ENCODE data around the gene HDAC10.

The HDAC10 gene

GRCh38 chr22:50257451-50258360 is 6.6 kb upstream of the HDAC10 start:
- in situ Hi-C loops (cut with MboI; ENCODE audit: low sequenced_read_pairs): no loop called here

GRCh38 chr22:50257041-50257440 is 6.0 kb upstream of the HDAC10 start:
- in situ Hi-C loops (cut with MboI; ENCODE audit: low sequenced_read_pairs): no loop called here

DNA sequence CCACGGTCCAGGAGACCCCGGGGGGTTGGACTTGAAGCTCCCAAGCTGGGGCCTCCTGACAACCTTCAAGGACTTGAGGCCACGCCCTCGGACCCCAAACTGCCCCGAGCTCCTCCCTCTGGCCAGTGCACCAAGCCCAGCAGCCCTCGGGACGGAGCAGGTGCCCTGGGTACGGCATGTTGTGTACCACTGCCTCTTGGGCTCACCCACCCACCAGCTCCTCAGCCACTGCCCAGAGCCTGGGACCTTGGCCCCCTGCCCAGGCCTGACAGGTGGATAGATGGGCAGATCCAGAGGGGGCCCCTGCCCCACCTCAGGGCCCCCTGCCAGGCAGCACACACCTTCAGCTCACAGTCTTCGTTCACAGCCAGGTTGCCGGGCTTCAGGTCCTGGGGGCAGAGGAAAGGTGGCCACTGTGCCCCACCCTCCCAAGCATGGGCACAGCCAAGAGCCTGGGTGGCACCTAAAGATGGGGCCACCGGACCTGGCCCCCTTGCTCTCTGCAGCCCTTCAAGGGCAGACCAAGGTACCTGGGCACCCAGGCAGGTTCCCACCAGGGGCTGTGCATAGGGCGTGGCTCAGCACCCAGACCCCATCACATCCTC is 5.3 kb upstream of the HDAC10 start:
- in situ Hi-C loops (cut with MboI; ENCODE audit: low sequenced_read_pairs): no loop called here

- in situ Hi-C loops (cut with MboI; ENCODE audit: low sequenced_read_pairs): no loop called here
Observed at GRCh38 chr22:50255607-50256006, 4.5 kb upstream of the HDAC10 start.

GRCh38 chr22:50255099-50255498 is 4.0 kb upstream of the HDAC10 start:
- in situ Hi-C loops (cut with MboI; ENCODE audit: low sequenced_read_pairs): no loop called here

- in situ Hi-C loops (cut with MboI; ENCODE audit: low sequenced_read_pairs): no loop called here
Observed at GRCh38 chr22:50253941-50254340, 2.9 kb upstream of the HDAC10 start.

DNA sequence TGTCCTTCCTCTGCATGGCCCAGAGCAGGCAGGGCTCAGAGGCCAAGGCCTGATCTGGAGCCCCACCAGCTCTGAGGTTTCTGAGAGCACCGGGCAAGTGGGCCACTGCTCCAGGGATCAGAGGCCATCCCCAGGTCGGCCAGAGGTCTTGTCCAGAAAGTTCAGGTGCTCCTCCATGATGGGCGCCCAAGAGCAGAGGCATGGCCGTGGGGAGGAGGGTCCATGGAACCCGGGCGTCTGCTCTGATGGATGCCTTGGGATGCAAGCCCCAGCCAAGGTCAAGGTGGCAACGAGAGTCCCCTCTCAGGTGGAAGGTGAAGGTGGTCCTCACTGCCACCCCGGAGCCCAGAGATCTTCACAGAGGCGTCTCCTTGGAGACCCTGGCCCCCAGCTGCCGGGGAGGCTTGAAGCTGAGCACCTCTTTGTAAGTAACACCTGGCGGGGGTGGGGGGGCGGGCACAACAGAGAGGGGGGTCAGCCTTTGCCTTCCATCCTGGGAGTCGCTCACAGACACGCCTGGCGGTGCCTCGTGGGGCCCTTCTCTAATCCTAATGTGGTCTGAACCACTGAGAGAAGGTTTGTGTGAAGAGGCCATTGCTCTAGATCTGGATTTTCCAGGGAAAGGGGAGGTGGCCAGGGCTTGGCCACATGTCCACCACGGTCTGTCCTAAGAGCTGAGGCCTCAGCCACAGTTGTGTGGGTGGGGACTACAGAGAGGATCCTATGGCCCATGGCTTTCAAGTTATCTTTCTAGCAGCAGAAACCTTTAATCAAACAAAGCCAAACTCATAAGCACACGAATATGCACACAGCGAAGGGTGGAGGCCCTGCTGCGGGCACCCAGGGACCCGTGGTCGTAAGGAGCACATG is 2.2 kb upstream of the HDAC10 start:
- in situ Hi-C loops (cut with MboI; ENCODE audit: low sequenced_read_pairs): no loop called here

DNA sequence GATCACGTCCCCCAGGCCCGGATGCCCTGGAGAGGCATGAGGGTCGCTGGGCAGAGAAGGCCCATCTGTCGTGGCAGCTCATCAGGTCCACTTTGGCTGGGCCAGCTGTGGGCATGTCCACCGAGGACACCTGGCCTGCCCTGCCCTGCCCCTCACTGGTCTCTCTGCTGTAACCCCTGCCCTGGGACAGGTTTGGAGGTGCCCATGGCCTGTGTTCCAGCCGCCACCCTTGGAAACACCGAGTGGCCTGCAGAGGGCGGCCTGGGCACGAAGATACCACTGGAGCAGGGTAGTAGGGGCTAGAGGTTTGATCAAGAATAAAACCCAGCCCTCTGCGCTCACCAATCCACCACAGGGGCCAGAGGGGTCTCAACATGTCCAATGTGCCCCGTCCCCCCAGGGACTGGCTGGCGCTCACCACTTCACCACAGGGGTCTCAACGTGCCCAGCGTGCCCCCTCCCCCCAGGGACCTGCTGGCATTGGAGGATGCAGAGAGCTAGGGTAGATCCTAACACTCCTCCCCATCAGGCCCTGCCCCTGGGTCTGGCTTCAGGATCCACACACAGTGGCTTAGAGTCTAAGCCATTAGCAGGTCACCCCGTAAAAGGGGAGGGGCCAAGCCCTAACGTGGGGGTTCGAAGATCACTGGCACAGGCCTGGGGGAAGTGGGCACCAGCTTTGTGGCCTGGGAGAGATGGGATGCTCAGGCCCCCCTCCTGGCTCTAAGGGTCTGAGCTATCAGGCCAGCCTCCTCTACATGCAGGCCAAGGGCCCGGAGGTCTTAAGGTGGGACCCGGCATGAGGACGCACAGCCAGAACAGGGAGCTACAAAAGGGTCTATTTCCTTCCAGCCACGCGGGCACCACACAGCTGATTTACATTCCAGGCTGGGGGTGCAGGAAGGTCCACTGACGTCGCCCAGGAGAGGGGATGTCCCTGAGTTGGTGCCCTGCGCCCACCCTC is 1.3 kb upstream of the HDAC10 start:
- in situ Hi-C loops (cut with MboI; ENCODE audit: low sequenced_read_pairs): no loop called here

DNA sequence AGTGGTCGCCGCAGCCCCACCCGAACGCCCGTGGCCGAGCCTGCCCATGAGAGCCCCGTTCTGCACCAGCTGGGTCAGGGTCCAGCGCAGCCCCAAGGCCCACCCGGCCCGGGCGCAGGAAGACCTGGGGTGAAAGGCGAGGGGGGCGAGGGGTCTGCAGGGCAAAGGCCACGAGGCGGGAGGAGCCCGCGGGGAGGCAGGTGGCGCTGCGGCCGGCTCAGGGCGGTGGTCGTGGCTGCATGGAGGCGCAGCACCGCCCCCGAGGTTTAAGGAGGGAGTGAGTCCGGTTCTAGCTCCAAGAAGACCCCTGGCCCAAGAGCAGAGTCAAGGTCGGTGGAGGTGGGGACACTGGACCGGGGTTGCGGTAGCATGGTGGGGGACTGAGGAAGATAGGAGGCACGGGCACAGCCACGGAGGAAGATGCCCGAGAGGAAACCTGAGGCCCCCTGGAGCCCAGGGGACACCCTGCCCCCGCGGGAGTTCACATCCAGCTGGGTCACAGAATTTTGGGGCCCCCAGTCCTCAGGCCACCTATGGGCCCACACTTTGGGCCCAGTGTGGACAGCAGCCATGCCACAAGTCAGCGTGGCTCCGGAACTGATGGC is 514 bp upstream of the HDAC10 start:
- in situ Hi-C loops (cut with MboI; ENCODE audit: low sequenced_read_pairs): no loop called here

GRCh38 chr22:50250249-50250554 is 863 bp downstream of the HDAC10 start:
- in situ Hi-C loops (cut with MboI; ENCODE audit: low sequenced_read_pairs): no loop called here

GRCh38 chr22:50249341-50250248 is 1.5 kb downstream of the HDAC10 start:
- in situ Hi-C loops (cut with MboI; ENCODE audit: low sequenced_read_pairs): no loop called here

DNA sequence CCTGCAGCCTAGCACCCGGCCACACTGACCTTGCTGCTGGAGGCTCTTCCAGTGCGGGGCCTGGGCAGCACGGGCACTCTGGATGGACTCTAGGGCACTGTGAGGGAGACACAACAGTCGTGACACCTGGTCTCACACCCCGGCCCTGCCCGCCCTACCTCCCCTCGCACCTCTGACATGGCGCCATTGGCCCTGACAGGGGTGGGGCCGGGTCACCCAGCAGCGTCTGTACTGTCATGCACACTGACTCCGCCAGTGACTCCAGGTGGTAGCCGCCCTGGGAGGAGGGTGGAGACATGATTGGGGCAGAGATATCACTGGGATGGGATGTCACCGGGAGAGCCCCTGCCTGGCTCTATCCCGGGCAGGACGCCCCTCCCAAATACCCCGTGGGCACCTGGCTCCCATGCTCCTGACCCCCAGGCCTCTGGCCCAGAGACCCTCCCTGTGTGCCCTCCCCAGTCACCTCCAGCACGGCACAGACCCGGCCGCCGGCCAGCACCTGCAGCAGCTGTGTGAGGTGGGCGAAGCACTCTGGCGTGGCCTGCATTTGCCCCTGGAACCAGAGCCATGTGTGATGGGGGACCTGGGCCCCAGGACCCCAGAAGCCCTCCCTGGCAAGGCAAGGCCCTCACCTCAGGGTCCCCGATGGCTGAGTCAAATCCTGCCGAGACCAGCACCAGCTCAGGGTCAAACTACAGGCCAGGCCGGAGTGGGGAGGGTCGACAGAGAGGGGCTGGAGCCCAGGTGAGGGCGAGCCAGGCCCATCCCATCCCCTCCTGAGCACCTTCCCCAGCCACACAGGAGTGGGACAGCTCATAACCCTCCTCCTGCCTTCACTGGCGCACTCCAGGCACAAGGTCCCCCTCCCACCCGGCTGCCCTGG is 2.6 kb downstream of the HDAC10 start:
- in situ Hi-C loops (cut with MboI; ENCODE audit: low sequenced_read_pairs): no loop called here

DNA sequence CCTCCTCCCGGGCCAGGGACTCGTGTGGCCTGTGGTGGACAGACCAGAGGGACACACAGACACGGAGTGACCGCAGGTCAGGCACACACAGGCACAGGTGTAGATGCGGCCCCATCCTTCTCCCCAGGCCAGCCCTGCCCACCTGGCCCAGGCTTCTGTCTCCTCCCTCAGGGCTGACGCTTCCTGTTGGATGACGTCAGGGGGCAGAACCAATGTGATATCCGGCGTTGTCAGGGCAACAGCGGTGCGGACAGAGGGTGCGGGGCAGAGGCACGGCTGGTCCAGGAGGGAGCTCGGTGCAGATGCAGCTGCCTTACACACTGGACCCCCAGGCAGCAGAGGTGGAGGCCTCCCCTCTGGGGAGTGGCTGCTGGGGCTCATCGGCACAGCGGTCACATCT is 3.3 kb downstream of the HDAC10 start:
- in situ Hi-C loops (cut with MboI; ENCODE audit: low sequenced_read_pairs): no loop called here

GRCh38 chr22:50246242-50247175 is 4.6 kb downstream of the HDAC10 start:
- in situ Hi-C loops (cut with MboI; ENCODE audit: low sequenced_read_pairs): no loop called here

GRCh38 chr22:50245214-50246072 is 5.6 kb downstream of the HDAC10 start:
- in situ Hi-C loops (cut with MboI; ENCODE audit: low sequenced_read_pairs): no loop called here
